HCT116 (cell line): ENCODE measurements around the gene ABCC1. TPM values are rescaled to one million over a fixed set of nuclear protein-coding genes. Genes with fewer than 3 reads are reported as not detected.

ENCODE experiments used
- ATAC-seq: fragments of 200-7000 bp; cut with Tn5 transposase; 2 replicates; pipeline ENCODE4 v1.9.1; 2020; ENCODE audit warnings: mild to moderate bottlenecking, moderate library complexity
- BruUV-seq: library from RNA; stranded (reverse); fragments of 400-500 nt; replicated peaks from 2 replicates; lab custom pipeline; 2021; lab: Mats Ljungman, UMichigan
- CTCF ChIA-PET: fragments of 300-600 bp; sonication (Branson Sonifier 250); formaldehyde crosslinking; loops from one replicate; lab custom pipeline; 2021; ENCODE audit warnings: antibody characterized with exemption; lab: Charles Lee
- POLR2A ChIA-PET: fragments of 300-600, 350-600 bp; sonication (Branson Sonifier 250); formaldehyde crosslinking; loops from one replicate; lab custom pipeline; 2021; ENCODE audit warnings: antibody characterized with exemption; lab: Charles Lee
- RAD21 ChIA-PET, 2 experiments: fragments of 300-600 bp; sonication (Branson Sonifier 250); formaldehyde crosslinking; loops; one replicate each; lab custom pipeline; 2023; ENCODE audit warnings: low total read pairs in 2 of 2; ENCODE audit not compliant: uncharacterized antibody in 2 of 2, unreplicated experiment in 2 of 2, low non-redundant PET in 1 of 2; lab: Charles Lee
- DNase-seq: peaks from one replicate; pipeline ENCODE4 v3.0.0-alpha.2; 2010; ENCODE audit warnings: low read depth, low spot score
- H2AFZ ChIP-seq: fragments of 200-600 bp; shearing (Covaris generic), sonication (generic); 2 replicates; pipeline ENCODE4 v1.6.1; 2017; ENCODE audit warnings: low read depth, mixed run types, mixed read lengths, antibody characterized with exemption, low read length; ENCODE audit not compliant: poor library complexity, severe bottlenecking
- H3K27ac ChIP-seq: 2 replicates; pipeline ENCODE4 v1.5.1; 2012; ENCODE audit warnings: low read depth, low read length
- H3K27me3 ChIP-seq: fragments of 200-600 bp; sonication (generic); 2 replicates; pipeline ENCODE4 v1.6.1; 2016; ENCODE audit warnings: mixed run types, low read length, mixed read lengths; ENCODE audit not compliant: insufficient read depth
- H3K36me3 ChIP-seq, 2 experiments: fragments of 200-500 bp in 1 of 2; fragments of 200-600 bp in 1 of 2; sonication (Bioruptor generic) in 1 of 2; sonication (generic) in 1 of 2; 2 replicates each; pipeline versions ENCODE4 v1.5.1 to v1.6.1; 2014 to 2016; ENCODE audit warnings: low read length in 2 of 2, inconsistent platforms in 1 of 2, mixed read lengths in 1 of 2, mixed run types in 1 of 2; ENCODE audit not compliant: insufficient read depth in 2 of 2, control insufficient read depth in 1 of 2
- H3K4me1 ChIP-seq, 2 experiments: fragments of 200-600 bp in 1 of 2; sonication (generic) in 1 of 2; 2 replicates each; pipeline versions ENCODE4 v1.5.1 to v1.6.1; 2012 to 2017; ENCODE audit warnings: low read length in 2 of 2, inconsistent platforms in 1 of 2, mild to moderate bottlenecking in 1 of 2, mixed read lengths in 1 of 2, mixed run types in 1 of 2, moderate library complexity in 1 of 2; ENCODE audit not compliant: insufficient read depth in 2 of 2, control insufficient read depth in 1 of 2
- H3K4me2 ChIP-seq: fragments of 200-600 bp; sonication (generic); 2 replicates; pipeline ENCODE4 v1.6.1; 2017; ENCODE audit warnings: mixed run types, low read length, mixed read lengths
- H3K4me3 ChIP-seq, 2 experiments: fragments of 200-600 bp in 1 of 2; sonication (generic) in 1 of 2; replicated peaks in 1 of 2; 2 replicates each; pipeline ENCODE4 v1.5.1; 2011 to 2016; ENCODE audit warnings: low read length in 2 of 2, control low read depth in 1 of 2, low read depth in 1 of 2, mild to moderate bottlenecking in 1 of 2, mixed read lengths in 1 of 2, mixed run types in 1 of 2
- H3K79me2 ChIP-seq: fragments of 200-600 bp; sonication (generic); 2 replicates; pipeline ENCODE4 v1.6.1; 2017; ENCODE audit warnings: mild to moderate bottlenecking, mixed run types, low read length, moderate library complexity, mixed read lengths; ENCODE audit not compliant: insufficient read depth
- H3K9ac ChIP-seq: fragments of 200-600 bp; sonication (generic); 2 replicates; pipeline ENCODE4 v1.6.1; 2016; ENCODE audit warnings: low read length, mixed read lengths
- H3K9me2 ChIP-seq: fragments of 200-600 bp; sonication (generic), shearing (Covaris generic); 2 replicates; pipeline ENCODE4 v1.6.1; 2017; ENCODE audit warnings: mixed run types, mild to moderate bottlenecking, moderate library complexity; ENCODE audit not compliant: insufficient read depth
- H3K9me3 ChIP-seq, 2 experiments: fragments of 200-500 bp in 1 of 2; fragments of 200-600 bp in 1 of 2; sonication (Bioruptor generic) in 1 of 2; sonication (generic) in 1 of 2; 2 replicates each; pipeline ENCODE4 v1.6.1; 2014 to 2017; ENCODE audit warnings: low read length in 2 of 2, mixed read lengths in 2 of 2, inconsistent platforms in 1 of 2, low read depth in 1 of 2, mild to moderate bottlenecking in 1 of 2, mixed run types in 1 of 2, moderate library complexity in 1 of 2; ENCODE audit not compliant: control insufficient read depth in 1 of 2, insufficient read depth in 1 of 2
- H4K20me1 ChIP-seq: fragments of 200-600 bp; sonication (generic), shearing (Covaris generic); 2 replicates; pipeline ENCODE4 v1.6.1; 2017; ENCODE audit warnings: mixed run types, mild to moderate bottlenecking, moderate library complexity; ENCODE audit not compliant: insufficient read depth
- EGR1 ChIP-seq: IDR thresholded peaks from 2 replicates; pipeline ENCODE4 v1.6.1; 2012; ENCODE audit warnings: low read depth
- MAX ChIP-seq: IDR thresholded peaks from 2 replicates; pipeline ENCODE4 v1.6.1; 2012
- POLR2A ChIP-seq: IDR thresholded peaks from 2 replicates; pipeline ENCODE4 v1.7.0; 2011; ENCODE audit warnings: borderline replicate concordance; ENCODE audit not compliant: insufficient read depth, insufficient read length; ENCODE audit errors: extremely low read depth
- RAD21 ChIP-seq: IDR thresholded peaks from 2 replicates; pipeline ENCODE4 v1.6.1; 2012; ENCODE audit warnings: low read depth, mild to moderate bottlenecking
- REST ChIP-seq: IDR thresholded peaks from 2 replicates; pipeline ENCODE4 v1.6.1; 2012; ENCODE audit warnings: low read depth
- TCF7L2 ChIP-seq: IDR thresholded peaks from 2 replicates; pipeline ENCODE4 v1.7.0; 2011; ENCODE audit warnings: borderline replicate concordance, inconsistent platforms; ENCODE audit not compliant: insufficient read depth, insufficient read length; ENCODE audit errors: extremely low read depth
- ZNF274 ChIP-seq: fragments of 200-500 bp; sonication (Bioruptor generic); IDR thresholded peaks from 2 replicates; pipeline ENCODE4 v1.6.1; 2014; ENCODE audit warnings: mild to moderate bottlenecking, low read depth, low read length, inconsistent platforms
- intact Hi-C: fragments of 100-400 bp; cut with micrococcal nuclease; formaldehyde crosslinking; loops from 2 replicates; pipeline ENCODE4 v1.10.0; 2022
- total RNA-seq: library from RNA; stranded (reverse); gene quantifications from one replicate; pipeline ENCODE4 v1.2.1, GENCODE V29; 2021; ENCODE audit not compliant: unreplicated experiment
- TF ChIP-seq, protein P1 (sequence below), 3 experiments: fragments of 200-600 bp in 1 of 3; sonication (generic) in 1 of 3; IDR thresholded peaks in 2 of 3; conservative IDR thresholded peaks in 1 of 3; 2 replicates each; pipeline ENCODE4 v1.5.1; 2012 to 2017; ENCODE audit warnings: low read depth in 2 of 3, low read length in 2 of 3, antibody characterized with exemption in 1 of 3, borderline replicate concordance in 1 of 3, control low read depth in 1 of 3, mild to moderate bottlenecking in 1 of 3, mixed read lengths in 1 of 3, mixed run types in 1 of 3, moderate library complexity in 1 of 3; ENCODE audit not compliant: insufficient read depth in 1 of 3

The ABCC1 gene
- total RNA-seq, 1 experiment from 2014 or later = 61.9 TPM

DNA sequence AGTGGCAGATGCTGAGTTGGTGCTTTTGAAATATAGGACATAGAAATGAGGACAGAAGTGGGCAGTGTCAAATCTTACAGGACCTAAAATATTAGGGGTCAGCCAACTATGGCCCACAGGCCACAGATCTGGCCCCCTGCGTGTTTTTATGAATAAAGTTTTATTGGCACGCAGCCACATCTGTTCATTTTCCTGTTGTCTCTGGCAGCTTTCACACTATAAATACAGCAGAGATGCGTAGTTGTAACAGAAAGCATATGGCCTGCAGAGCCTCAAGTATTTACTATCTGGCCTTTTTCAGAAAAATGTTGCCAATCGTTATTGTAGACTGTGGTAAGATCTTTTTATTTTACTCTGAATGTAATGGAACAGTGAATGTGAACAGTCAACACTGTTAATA is 191.1 kb downstream of the ABCC1 start:
- no peak overlapping the region for H3K9ac ChIP-seq
- no peak overlapping the region for H2AFZ ChIP-seq
- no peaks in the 10 kb centered on the region for H3K9me3 ChIP-seq
- no peaks in the 10 kb centered on the region for H3K9me2 ChIP-seq
- H4K20me1 ChIP-seq = no peaks in the 10 kb centered on the region
- H3K79me2 ChIP-seq = no peaks in the 10 kb centered on the region; the same call in 1 of the 2 replicates
- no peak for DNase-seq
- no peak for ATAC-seq
- intact Hi-C loops = no loop called here
- BruUV-seq = no TSS peak
- no peak overlapping the region for H3K27ac ChIP-seq
- peaks cover 0 to 8% of the 10 kb centered on the region in 2 experiments; a peak in 1 of 4 replicates for H3K4me1 ChIP-seq
- H3K36me3 ChIP-seq = peaks cover 38 to 55% of the 10 kb centered on the region in 2 experiments
- H3K27me3 ChIP-seq = no peaks in the 10 kb centered on the region
- ChIA-PET POLR2A (no interaction called here), RAD21 (no interaction called here), CTCF (no interaction called here)
- TF ChIP-seq ZNF274 = no peak
- TF ChIP-seq EGR1 = no peak
- no peak for TF ChIP-seq RAD21
- no peak for TF ChIP-seq POLR2A
- TF ChIP-seq, protein P1, sequence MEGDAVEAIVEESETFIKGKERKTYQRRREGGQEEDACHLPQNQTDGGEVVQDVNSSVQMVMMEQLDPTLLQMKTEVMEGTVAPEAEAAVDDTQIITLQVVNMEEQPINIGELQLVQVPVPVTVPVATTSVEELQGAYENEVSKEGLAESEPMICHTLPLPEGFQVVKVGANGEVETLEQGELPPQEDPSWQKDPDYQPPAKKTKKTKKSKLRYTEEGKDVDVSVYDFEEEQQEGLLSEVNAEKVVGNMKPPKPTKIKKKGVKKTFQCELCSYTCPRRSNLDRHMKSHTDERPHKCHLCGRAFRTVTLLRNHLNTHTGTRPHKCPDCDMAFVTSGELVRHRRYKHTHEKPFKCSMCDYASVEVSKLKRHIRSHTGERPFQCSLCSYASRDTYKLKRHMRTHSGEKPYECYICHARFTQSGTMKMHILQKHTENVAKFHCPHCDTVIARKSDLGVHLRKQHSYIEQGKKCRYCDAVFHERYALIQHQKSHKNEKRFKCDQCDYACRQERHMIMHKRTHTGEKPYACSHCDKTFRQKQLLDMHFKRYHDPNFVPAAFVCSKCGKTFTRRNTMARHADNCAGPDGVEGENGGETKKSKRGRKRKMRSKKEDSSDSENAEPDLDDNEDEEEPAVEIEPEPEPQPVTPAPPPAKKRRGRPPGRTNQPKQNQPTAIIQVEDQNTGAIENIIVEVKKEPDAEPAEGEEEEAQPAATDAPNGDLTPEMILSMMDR (IDR thresholded peaks at IDR 0.05 in 2 of 3, conservative IDR thresholded peaks at IDR 0.05 in 1 of 3; ENCODE audit: borderline replicate concordance in 1 of 3, insufficient read depth in 1 of 3, low read depth in 2 of 3, low read length in 2 of 3) = no peak
- TF ChIP-seq MAX = no peak
- no peak for TF ChIP-seq TCF7L2
- TF ChIP-seq REST = no peak
- no peak overlapping the region for H3K4me3 ChIP-seq
- no peak overlapping the region for H3K4me2 ChIP-seq
